ENCODE data around the gene FBXL13.
"Not testable (repeated sequence)": the region's sequence is repeated elsewhere in the genome, so short reads cannot be mapped to it uniquely, and the experiment has no call there.

Gene FBXL13

DNA sequence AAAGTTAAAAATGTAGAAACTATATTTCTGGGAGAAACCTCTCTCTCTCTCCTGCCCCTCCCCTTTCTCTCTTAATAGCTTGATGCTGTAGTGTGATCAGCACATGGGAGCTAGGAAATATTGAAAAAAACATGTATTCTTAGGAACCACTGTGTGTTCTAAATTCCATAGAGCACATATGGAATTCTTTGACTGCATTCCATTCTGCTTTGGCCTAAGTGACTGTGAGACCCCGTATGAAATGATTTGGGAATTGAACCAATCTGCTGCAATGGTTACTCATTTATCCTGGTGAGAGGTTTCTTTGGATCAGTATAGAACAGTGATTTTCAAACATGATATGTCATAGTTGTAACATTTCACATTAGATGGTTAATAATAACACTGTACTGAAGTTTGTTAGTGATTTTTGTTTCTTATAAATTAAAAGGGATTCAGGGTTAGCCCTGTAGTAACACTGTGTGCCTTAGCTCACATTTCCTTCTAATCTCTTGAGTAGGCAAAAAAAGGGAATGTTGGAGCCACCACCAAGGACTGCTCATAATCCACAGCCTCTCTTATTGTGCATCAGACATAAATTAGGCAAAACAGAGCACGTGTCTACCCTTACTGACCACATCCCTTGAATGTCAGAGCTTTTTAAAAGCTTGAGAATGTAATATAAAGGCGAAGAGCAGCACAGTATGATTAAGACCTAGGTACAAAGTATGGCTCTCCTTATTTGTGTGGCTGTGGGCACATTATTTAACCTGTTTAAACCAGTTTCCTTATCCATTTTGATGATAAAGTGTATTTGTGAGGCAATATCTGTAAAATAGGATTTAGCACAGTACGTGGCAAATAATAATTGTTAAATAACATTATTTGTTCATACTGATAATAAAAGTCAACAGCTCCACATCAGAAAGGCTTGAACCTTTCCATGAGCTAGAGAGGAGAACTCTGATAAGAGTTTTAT lies 256.7 kb downstream of the FBXL13 start:
- no peak for DNase-seq (ENCODE audit: low read depth)

DNA sequence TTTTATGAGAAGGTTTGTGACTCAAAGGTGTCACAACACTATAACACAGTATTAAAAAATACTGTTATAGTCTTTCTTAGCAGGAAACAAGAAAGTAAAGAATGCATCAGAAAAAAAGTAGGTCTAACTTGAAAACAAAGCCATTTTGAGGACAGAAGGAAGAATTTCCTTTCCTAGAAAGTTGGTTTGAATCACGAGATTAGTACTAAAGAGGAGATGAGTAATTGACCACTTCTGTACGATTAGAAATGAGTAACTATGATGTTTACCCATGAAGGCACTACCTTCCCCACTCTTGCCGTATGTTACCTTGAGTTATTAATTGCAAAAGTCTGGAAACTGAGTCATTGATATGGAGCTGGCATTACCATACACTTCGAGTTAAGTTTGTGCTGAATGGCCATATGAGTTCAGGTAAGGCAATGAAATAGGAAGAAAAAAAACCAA lies 260.5 kb downstream of the FBXL13 start:
- no peak for DNase-seq (ENCODE audit: low read depth)

DNA sequence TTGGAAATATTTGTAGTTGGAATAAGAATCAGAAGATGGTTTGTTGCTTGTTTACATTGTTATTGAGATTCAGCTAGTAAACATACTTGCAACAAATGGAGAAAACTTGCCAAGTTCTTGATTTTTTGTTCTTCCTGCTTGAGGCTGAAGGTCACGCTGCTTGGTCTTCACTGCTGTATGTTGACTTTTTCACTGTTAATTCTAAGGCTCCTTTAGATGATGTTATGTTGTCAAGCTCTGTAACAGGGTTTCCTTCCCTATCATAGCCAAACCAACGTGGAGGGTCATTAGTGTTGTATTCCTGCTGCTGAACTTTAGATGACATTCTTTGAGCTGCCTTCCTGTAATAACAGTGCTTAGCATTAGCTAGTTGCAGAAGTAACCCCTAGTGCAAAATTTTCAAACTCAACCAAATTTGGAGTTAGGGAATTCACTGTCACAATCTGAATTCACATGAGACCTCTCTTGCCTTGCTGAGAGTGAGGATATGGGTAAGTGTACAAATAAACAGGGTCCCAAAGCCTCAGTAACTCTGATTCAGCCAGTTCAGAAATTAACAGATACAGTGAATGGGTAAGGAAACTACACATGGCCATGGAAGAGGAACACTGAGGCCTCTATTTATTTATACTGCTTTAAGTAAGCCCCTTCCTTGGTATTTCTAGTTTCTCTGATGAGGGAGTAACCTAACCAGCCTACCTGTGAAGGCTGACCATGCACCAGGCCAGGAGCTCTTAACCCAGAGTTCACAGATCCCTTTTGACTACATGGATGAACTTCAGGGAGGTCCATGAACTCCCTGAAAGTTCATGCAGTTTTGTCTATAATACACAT lies 261.2 kb downstream of the FBXL13 start:
- DNase-seq (ENCODE audit: low read depth) = no peak

DNA sequence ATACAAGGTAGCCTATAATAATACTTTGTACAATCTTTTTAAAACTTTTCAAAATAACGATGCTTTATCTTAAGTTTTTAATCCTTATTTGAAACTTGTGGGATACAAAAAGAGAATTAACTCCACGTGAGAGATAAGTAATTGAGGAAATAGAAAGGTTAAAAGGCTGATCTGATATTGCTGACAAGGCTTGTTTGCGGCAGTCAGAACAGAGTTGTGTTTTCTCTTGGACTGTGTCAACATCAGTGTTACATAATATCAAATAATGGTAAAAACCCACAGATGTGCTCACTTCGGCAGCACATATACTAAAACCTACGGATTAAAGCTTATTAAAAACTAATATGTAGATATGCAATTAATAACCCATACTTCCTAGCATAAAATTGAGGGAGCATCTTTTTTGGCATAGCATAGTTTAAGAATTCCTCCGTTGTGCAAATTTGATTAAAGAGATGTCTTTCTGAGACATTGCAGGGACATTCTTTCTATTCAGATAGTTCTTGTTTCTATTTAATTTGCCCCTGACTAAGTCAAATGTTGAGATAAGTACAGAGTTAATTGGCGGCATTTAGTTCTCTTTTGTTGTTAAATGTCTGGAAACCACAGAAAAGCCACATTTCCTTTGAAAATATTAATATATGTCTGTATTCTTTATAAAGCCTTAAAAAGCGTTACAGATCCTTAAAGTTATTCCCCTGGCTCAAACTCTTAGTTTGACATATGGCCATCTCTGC lies 262.5 kb downstream of the FBXL13 start:
- no peak for DNase-seq (ENCODE audit: low read depth)

DNA sequence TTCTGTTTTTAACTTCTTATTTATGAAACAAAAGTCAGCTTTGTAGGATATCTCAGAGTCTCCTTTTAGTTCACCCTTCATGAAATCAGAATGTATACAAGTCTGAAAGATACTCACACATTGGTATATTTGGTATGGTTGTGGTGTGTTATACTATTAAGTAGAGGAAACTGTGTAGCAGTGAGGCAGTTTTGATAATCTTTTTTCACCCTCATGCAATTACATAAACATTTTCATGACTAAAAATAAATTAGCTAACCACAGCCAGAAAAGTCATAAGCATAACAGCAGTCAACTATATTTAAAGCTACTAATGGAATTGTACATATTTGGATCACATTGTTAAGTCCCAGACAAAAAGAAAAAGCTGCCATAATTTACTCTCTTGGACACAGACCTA lies 263.7 kb downstream of the FBXL13 start:
- no peak for DNase-seq (ENCODE audit: low read depth)

- DNase-seq (ENCODE audit: low read depth) = no peak
Measured at GRCh38 chr7:102806613-102807012, 268.0 kb downstream of the FBXL13 start.

DNA sequence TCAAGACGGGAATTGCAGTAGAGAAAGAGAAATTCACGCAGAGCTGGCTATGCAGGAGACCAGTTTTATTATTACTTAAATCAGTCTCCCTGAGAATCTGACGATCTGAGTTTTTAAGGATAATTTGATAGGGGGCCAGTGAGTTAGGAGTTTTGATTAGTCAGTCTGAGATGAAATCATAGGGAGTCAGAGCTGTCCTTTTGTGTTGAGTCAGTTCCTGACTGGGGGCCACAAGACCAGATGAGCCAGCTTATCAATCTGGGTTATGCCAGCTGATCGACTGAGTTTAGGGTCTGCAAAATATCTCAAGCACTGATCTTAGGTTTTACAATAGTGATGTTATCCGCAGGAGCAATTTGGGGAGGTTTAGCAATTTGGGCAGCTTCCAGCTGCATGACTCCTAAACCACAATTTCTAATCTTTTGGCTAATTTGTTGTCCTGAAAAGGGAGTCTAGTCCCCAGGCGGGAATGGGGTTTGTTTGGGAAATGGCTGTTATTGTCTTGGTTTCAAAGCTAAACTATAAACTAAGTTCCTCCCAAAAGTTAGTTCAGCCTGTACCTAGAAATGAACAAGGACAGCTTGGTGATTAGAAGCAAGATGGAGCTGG lies 278.5 kb downstream of the FBXL13 start:
- DNase-seq (ENCODE audit: low read depth) = not testable (repeated sequence)

DNA sequence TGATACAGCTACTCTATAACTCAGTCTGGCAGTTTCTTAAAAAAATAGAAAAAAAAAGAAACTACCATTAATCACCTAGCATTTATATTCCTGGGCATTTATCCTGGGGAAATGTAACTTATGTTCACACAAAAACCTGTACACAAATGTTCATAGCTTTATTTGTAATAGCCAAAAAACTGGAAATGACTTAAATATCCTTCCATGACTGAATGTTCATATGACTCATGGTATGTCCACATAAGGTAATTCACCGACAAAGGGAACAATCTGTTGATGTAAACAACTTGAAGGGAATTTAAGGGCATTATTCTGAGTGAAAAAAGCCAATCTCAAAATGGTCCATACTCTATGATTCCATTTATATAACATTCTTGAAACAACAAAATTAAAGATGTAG lies 280.0 kb downstream of the FBXL13 start:
- not testable (repeated sequence) for DNase-seq (ENCODE audit: low read depth)

GRCh38 chr7:102791831-102792230 lies 282.8 kb downstream of the FBXL13 start:
- DNase-seq (ENCODE audit: low read depth) = not testable (repeated sequence)

GRCh38 chr7:102791367-102791766 lies 283.2 kb downstream of the FBXL13 start:
- DNase-seq (ENCODE audit: low read depth) = not testable (repeated sequence)

- not testable (repeated sequence) for DNase-seq (ENCODE audit: low read depth)
Measured at GRCh38 chr7:102790364-102791100, 284.1 kb downstream of the FBXL13 start.

DNA sequence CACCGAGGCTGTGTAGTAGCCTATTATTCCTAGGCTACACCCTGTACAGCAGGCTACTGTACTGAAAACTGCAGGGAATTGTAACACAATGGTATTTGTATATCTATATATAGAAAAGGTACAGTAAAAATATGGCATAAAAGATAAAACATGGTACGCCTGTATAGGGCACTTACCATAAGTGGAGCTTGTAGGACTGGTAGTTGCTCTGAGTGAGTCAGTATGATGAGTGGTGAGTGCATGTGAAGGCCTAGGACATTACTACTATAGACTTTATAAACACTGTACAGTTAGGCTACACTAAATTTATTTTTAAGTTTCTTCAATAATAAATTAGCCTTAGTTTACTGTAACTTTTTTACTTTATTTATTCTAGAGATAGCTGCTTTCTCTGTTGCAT lies 285.8 kb downstream of the FBXL13 start:
- not testable (repeated sequence) for DNase-seq (ENCODE audit: low read depth)

DNA sequence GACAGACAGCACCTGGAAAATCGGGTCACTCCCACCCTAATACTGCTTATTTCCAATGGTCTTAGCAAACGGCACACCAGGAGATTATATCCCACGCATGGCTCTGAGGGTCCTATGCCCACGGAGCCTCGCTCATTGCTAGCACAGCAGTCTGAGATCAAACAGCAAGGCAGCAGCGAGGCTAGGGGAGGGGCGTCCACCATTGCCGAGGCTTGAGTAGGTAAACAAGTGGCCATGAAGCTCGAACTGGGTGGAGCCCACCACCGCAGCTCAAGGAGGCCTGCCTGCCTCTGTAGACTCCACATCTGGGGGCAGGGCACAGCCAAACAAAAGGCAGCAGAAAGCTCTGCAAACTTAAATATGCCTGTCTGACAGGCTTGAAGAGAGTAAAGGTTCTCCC lies 293.7 kb downstream of the FBXL13 start:
- not testable (repeated sequence) for DNase-seq (ENCODE audit: low read depth)

GRCh38 chr7:102778663-102779062 lies 295.9 kb downstream of the FBXL13 start:
- not testable (repeated sequence) for DNase-seq (ENCODE audit: low read depth)

- not testable (repeated sequence) for DNase-seq (ENCODE audit: low read depth)
Measured at GRCh38 chr7:102776217-102776616, 298.4 kb downstream of the FBXL13 start.

DNA sequence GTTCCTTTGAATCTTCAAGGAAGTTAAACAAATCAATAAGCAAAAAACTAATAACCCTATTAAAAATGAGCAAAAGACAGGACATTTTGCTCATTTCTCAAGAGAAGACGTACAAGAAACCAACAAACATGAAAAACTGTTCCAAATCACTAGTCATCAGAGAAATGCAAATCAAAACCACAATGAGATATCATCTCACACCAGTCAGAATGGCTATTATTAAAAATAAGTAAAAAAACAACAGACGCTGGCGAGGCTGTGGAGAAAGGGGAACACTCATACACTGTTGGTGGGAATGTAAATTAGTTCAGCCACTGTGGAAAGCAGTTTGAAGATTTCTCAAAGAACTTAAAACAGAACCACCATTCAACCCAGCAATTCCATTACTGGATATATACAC lies 304.1 kb downstream of the FBXL13 start:
- DNase-seq (ENCODE audit: low read depth) = not testable (repeated sequence)

- not testable (repeated sequence) for DNase-seq (ENCODE audit: low read depth)
Measured at GRCh38 chr7:102769657-102770192, 304.9 kb downstream of the FBXL13 start.

DNA sequence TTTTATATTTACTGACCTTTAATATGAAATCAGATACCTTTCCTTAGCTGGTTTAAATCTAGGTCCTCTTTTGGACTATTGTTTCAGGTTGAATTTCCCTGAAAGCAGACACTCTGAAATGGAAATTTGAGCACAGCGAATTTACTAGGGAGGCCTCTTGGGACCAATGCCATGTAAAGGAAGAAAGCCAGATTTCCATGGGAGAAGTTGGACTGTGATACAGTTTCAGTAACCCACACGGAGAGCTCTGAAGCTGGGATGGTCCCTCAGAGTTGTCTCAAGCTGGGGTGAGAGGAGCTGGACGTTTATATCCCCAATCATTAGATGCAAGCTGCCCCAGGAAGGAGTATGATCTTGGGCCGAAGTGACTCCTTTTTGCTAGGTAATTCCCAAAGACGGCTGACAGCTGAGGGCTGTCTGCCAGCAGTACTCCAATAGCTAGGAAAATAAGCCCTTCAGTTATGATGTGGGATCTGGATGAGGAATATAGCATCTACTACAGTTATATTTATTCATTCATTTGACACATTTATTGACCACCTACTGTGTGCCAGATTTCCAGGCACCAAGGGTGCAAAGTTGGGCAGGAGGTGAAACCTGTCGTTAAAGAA lies 311.2 kb downstream of the FBXL13 start:
- DNase-seq (ENCODE audit: low read depth) = not testable (repeated sequence)

Data from HS-5 (cell line).